DOHH2 (cell line): ENCODE results near the gene JMY.

Experiments
- EZH2phosphoT487 ChIP-seq: fragments of 200-600 bp; sonication (generic); IDR thresholded peaks from 2 replicates; pipeline ENCODE4 v1.6.1; 2017; ENCODE audit warnings: borderline replicate concordance, mild to moderate bottlenecking, antibody characterized with exemption, low read length, moderate library complexity, mixed read lengths
- TF ChIP-seq, protein P1 (sequence below): fragments of 200-600 bp; sonication (generic); IDR thresholded peaks from one replicate; pipeline ENCODE4 v1.5.1; 2014; ENCODE audit warnings: antibody characterized with exemption, mild to moderate bottlenecking, low read depth, low read length; ENCODE audit not compliant: poor library complexity, severe bottlenecking

DNA sequence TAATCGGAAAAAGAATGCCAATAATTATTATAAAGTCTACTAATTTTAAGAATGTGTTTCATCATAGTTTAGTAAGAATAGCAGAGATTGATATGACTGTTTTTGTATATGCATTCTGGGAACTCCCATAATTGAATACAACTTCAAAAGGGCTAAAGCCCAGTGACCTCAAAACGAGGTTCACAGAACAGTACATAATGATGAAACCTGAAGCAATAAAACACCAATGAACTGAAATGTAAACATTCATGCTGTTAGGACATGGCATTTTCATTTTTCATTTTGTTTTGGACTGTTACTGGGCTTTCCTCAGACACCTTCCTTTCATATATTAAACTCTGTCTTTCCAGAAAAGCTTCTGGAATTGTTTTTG is 684 bp upstream of the JMY start:
- TF ChIP-seq, protein P1, sequence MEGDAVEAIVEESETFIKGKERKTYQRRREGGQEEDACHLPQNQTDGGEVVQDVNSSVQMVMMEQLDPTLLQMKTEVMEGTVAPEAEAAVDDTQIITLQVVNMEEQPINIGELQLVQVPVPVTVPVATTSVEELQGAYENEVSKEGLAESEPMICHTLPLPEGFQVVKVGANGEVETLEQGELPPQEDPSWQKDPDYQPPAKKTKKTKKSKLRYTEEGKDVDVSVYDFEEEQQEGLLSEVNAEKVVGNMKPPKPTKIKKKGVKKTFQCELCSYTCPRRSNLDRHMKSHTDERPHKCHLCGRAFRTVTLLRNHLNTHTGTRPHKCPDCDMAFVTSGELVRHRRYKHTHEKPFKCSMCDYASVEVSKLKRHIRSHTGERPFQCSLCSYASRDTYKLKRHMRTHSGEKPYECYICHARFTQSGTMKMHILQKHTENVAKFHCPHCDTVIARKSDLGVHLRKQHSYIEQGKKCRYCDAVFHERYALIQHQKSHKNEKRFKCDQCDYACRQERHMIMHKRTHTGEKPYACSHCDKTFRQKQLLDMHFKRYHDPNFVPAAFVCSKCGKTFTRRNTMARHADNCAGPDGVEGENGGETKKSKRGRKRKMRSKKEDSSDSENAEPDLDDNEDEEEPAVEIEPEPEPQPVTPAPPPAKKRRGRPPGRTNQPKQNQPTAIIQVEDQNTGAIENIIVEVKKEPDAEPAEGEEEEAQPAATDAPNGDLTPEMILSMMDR = no peak
- no peak for TF ChIP-seq EZH2phosphoT487
